ENCODE measurements around the gene TANC2.

- no peak for TF ChIP-seq FOSL1 (IDR thresholded peaks at IDR 0.05; ENCODE audit: insufficient read depth, low read depth, low read length)
- TF ChIP-seq RAD21 (IDR thresholded peaks at IDR 0.05 in 1 of 2, conservative IDR thresholded peaks at IDR 0.05 in 1 of 2; ENCODE audit: low read depth in 2 of 2, low read length in 2 of 2): no peak
- no peak for TF ChIP-seq CTCF (IDR thresholded peaks at IDR 0.05; ENCODE audit: control extremely low read depth in 1 of 3, insufficient read depth in 1 of 3, low read depth in 1 of 3, low read length in 3 of 3)
- TF ChIP-seq ASH2L (IDR thresholded peaks at IDR 0.05; ENCODE audit: low read length): no peak
- no peak for TF ChIP-seq YY1 (IDR thresholded peaks at IDR 0.05; ENCODE audit: low read depth, low read length)
- no peak for TF ChIP-seq ZNF274 (IDR thresholded peaks at IDR 0.05; ENCODE audit: borderline replicate concordance, extremely low read depth, low read length)
- no peak for TF ChIP-seq POLR2AphosphoS5 (IDR thresholded peaks at IDR 0.05; ENCODE audit: low read depth, low read length)
- no peak for TF ChIP-seq EGR1 (IDR thresholded peaks at IDR 0.05; ENCODE audit: borderline replicate concordance, low read depth, low read length)
- no peak for TF ChIP-seq SIN3A (conservative IDR thresholded peaks at IDR 0.05 in 1 of 2, IDR thresholded peaks at IDR 0.05 in 1 of 2; ENCODE audit: low read depth in 1 of 2, low read length in 2 of 2)
- TF ChIP-seq GABPA (IDR thresholded peaks at IDR 0.05; ENCODE audit: borderline replicate concordance, insufficient read depth, low read length): no peak
- TF ChIP-seq MAX (IDR thresholded peaks at IDR 0.05): no peak
Observed at GRCh38 chr17:62931101-62931500, 34.9 kb upstream of the TANC2 start.

Measured in H1 (cell line).